Measurements from ENCODE around the gene ANKIB1.
A peak's percentile ranks its signal among the peaks of the same experiment; 100 is the strongest.

Gene ANKIB1

GRCh38 chr7:92228100-92228499 is 17.7 kb upstream of the ANKIB1 start:
- TF ChIP-seq SPI1 (IDR thresholded peaks at IDR 0.05; ENCODE audit: borderline replicate concordance, low read depth), result no peak
- no peak for TF ChIP-seq POLR2AphosphoS5 (IDR thresholded peaks at IDR 0.05; ENCODE audit: low read depth)
- no peak for DNase-seq (ENCODE audit: low read depth in 1 of 2, low spot score in 1 of 2)
- Histone ChIP-seq H3K27ac (replicated peaks) (no peak overlapping the region), H3K4me3 (replicated peaks; ENCODE audit: insufficient read depth, low read length) (no peak overlapping the region), H3K27me3 (ENCODE audit: insufficient read depth, poor library complexity, severe bottlenecking) (no peaks in the 10 kb centered on the region)

- no peak for DNase-seq (ENCODE audit: low read depth in 1 of 2, low spot score in 1 of 2)
- no peak overlapping the region for H3K4me3 ChIP-seq (replicated peaks; ENCODE audit: insufficient read depth, low read length)
- no peak for TF ChIP-seq SPI1 (IDR thresholded peaks at IDR 0.05; ENCODE audit: borderline replicate concordance, low read depth)
- TF ChIP-seq POLR2AphosphoS5 (IDR thresholded peaks at IDR 0.05; ENCODE audit: low read depth), result no peak
- no peak for TF ChIP-seq GABPA (IDR thresholded peaks at IDR 0.05; ENCODE audit: low read depth)
- no peaks in the 10 kb centered on the region for H3K27me3 ChIP-seq (ENCODE audit: insufficient read depth, poor library complexity, severe bottlenecking)
- no peak overlapping the region for H3K27ac ChIP-seq (replicated peaks)
These were observed 17.0 kb upstream of the ANKIB1 start for GRCh38 chr7:92228742-92229141.

GRCh38 chr7:92230547-92230946 is 15.2 kb upstream of the ANKIB1 start:
- TF ChIP-seq GABPA (IDR thresholded peaks at IDR 0.05; ENCODE audit: low read depth) (no peak), POLR2AphosphoS5 (IDR thresholded peaks at IDR 0.05; ENCODE audit: low read depth) (no peak), SPI1 (IDR thresholded peaks at IDR 0.05; ENCODE audit: borderline replicate concordance, low read depth) (no peak), CTCF (IDR thresholded peaks at IDR 0.05; ENCODE audit: insufficient read depth, low read length) (no peak), REST (IDR thresholded peaks at IDR 0.05; ENCODE audit: insufficient replicate concordance, low read depth) (no peak)
- Histone ChIP-seq H3K27me3 (ENCODE audit: insufficient read depth, poor library complexity, severe bottlenecking) (no peaks in the 10 kb centered on the region), H3K4me3 (replicated peaks; ENCODE audit: insufficient read depth, low read length) (no peak overlapping the region), H3K27ac (replicated peaks) (no peak overlapping the region)
- no peak for DNase-seq (ENCODE audit: low read depth in 1 of 2, low spot score in 1 of 2)

GRCh38 chr7:92242972-92243371 is 2.8 kb upstream of the ANKIB1 start:
- peak in 1 of 2 experiments; percentile 21 for DNase-seq (ENCODE audit: low read depth in 1 of 2, low spot score in 1 of 2)
- Histone ChIP-seq H3K27me3 (ENCODE audit: insufficient read depth, poor library complexity, severe bottlenecking) (no peaks in the 10 kb centered on the region), H3K27ac (replicated peaks) (no peak overlapping the region), H3K4me3 (replicated peaks; ENCODE audit: insufficient read depth, low read length) (no peak overlapping the region)
- TF ChIP-seq SPI1 (IDR thresholded peaks at IDR 0.05; ENCODE audit: borderline replicate concordance, low read depth), result no peak
- TF ChIP-seq CTCF (IDR thresholded peaks at IDR 0.05; ENCODE audit: insufficient read depth, low read length), result no peak
- TF ChIP-seq REST (IDR thresholded peaks at IDR 0.05; ENCODE audit: insufficient replicate concordance, low read depth), result no peak
- TF ChIP-seq GABPA (IDR thresholded peaks at IDR 0.05; ENCODE audit: low read depth), result no peak
- no peak for TF ChIP-seq POLR2AphosphoS5 (IDR thresholded peaks at IDR 0.05; ENCODE audit: low read depth)

All from HL-60 (cell line).